ENCODE data around the gene LMAN2.
"Not testable (repeated sequence)": the region's sequence is repeated elsewhere in the genome, so short reads cannot be mapped to it uniquely, and the experiment has no call there.

LMAN2 gene

GRCh38 chr5:177354256-177354655, 2.8 kb upstream of the LMAN2 start:
- Histone ChIP-seq H3K27me3 (ENCODE audit: control insufficient read depth, insufficient read depth, low read length) (peaks cover 27% of the 10 kb centered on the region), H3K4me3 (ENCODE audit: low read length) (no peak overlapping the region), H3K36me3 (ENCODE audit: insufficient read depth, low read length) (peaks cover 1% of the 10 kb centered on the region), H3K9me3 (replicated peaks; ENCODE audit: low read length) (no peaks in the 10 kb centered on the region), H3K4me1 (ENCODE audit: control insufficient read depth, insufficient read depth, low read length) (peaks cover 24% of the 10 kb centered on the region), H3K4me2 (ENCODE audit: low read length) (no peak overlapping the region), H3K9ac (ENCODE audit: low read depth, low read length) (no peak overlapping the region)

- Histone ChIP-seq H3K9me3 (replicated peaks; ENCODE audit: low read length) (no peaks in the 10 kb centered on the region), H3K4me2 (ENCODE audit: low read length) (no peak overlapping the region), H3K9ac (ENCODE audit: low read depth, low read length) (no peak overlapping the region), H3K4me1 (ENCODE audit: control insufficient read depth, insufficient read depth, low read length) (peaks cover 27% of the 10 kb centered on the region), H3K4me3 (ENCODE audit: low read length) (no peak overlapping the region), H3K27me3 (ENCODE audit: control insufficient read depth, insufficient read depth, low read length) (peaks cover 17% of the 10 kb centered on the region), H3K36me3 (ENCODE audit: insufficient read depth, low read length) (peaks cover 3% of the 10 kb centered on the region)
Observed at GRCh38 chr5:177353093-177353492, 1.6 kb upstream of the LMAN2 start.

DNA sequence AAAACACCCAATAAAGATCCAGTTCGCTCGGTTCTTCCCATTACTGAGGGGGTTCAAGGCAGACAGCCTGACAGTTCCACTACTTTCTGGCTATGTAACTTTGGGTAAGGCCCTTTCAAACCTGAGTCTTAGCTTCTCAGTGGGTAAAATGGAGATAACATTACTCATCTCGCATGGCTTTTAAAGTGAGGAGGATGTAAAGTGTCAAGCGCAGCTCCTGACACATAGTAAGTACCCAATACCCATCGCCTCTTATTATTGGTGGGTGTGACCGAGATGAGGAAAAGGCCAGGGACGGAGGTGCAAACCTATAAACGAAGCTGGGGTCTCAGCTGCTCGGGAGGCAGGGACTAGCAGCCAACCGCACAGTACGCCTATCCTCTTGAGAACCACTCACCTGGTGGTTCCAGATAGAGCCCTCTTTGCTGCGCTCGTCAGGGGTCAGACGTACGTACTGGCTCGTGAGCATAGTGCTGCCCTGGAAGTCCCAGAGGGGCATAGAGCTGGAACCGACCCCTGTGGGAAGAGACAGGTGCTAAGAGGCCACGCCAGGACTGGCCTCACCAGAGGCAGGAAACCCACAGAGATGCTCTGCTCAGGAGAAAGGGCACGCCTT, 584 bp downstream of the LMAN2 start:
- H3K36me3 ChIP-seq (ENCODE audit: insufficient read depth, low read length) = peaks cover 20% of the 10 kb centered on the region
- H3K4me3 ChIP-seq (ENCODE audit: low read length) = peak overlapping the region; percentile 74
- H3K9me3 ChIP-seq (replicated peaks; ENCODE audit: low read length) = no peaks in the 10 kb centered on the region
- peak overlapping the region; percentile 98 for H3K4me2 ChIP-seq (ENCODE audit: low read length)
- peaks cover 3% of the 10 kb centered on the region for H3K27me3 ChIP-seq (ENCODE audit: control insufficient read depth, insufficient read depth, low read length)
- H3K4me1 ChIP-seq (ENCODE audit: control insufficient read depth, insufficient read depth, low read length) = peaks cover 23% of the 10 kb centered on the region
- H3K9ac ChIP-seq (ENCODE audit: low read depth, low read length) = peak overlapping the region; percentile 96

GRCh38 chr5:177349762-177350161, 1.7 kb downstream of the LMAN2 start:
- peak overlapping the region; percentile 74 for H3K4me3 ChIP-seq (ENCODE audit: low read length)
- H3K9ac ChIP-seq (ENCODE audit: low read depth, low read length) = no peak overlapping the region
- no peaks in the 10 kb centered on the region for H3K9me3 ChIP-seq (replicated peaks; ENCODE audit: low read length)
- H3K4me1 ChIP-seq (ENCODE audit: control insufficient read depth, insufficient read depth, low read length) = peaks cover 23% of the 10 kb centered on the region
- H3K4me2 ChIP-seq (ENCODE audit: low read length) = peak overlapping the region; percentile 98
- H3K27me3 ChIP-seq (ENCODE audit: control insufficient read depth, insufficient read depth, low read length) = peaks cover under 1% of the 10 kb centered on the region
- H3K36me3 ChIP-seq (ENCODE audit: insufficient read depth, low read length) = peaks cover 20% of the 10 kb centered on the region

DNA sequence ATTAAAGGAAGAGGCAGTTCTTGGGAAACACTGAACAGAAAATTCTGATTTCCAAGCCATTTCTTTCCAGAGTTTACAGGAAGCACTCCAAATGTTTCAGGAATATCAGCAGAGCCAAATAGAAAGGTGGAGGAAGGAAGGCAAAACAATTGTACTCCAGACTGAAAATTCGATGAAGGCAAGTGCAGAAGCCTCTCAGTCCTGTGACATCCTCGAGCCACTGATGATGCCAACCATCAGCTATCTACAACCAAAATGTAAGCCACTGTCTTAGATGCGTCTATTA, 2.2 kb downstream of the LMAN2 start:
- Histone ChIP-seq H3K9me3 (replicated peaks; ENCODE audit: low read length) (no peaks in the 10 kb centered on the region), H3K4me2 (ENCODE audit: low read length) (peak overlapping the region; percentile 98), H3K9ac (ENCODE audit: low read depth, low read length) (no peak overlapping the region), H3K27me3 (ENCODE audit: control insufficient read depth, insufficient read depth, low read length) (no peaks in the 10 kb centered on the region), H3K4me3 (ENCODE audit: low read length) (no peak overlapping the region), H3K36me3 (ENCODE audit: insufficient read depth, low read length) (peaks cover 20% of the 10 kb centered on the region), H3K4me1 (ENCODE audit: control insufficient read depth, insufficient read depth, low read length) (peaks cover 23% of the 10 kb centered on the region)

- H3K4me1 ChIP-seq (ENCODE audit: control insufficient read depth, insufficient read depth, low read length) = peaks cover 23% of the 10 kb centered on the region
- H3K4me3 ChIP-seq (ENCODE audit: low read length) = no peak overlapping the region
- no peaks in the 10 kb centered on the region for H3K27me3 ChIP-seq (ENCODE audit: control insufficient read depth, insufficient read depth, low read length)
- no peaks in the 10 kb centered on the region for H3K9me3 ChIP-seq (replicated peaks; ENCODE audit: low read length)
- no peak overlapping the region for H3K9ac ChIP-seq (ENCODE audit: low read depth, low read length)
- H3K36me3 ChIP-seq (ENCODE audit: insufficient read depth, low read length) = peaks cover 27% of the 10 kb centered on the region
- no peak overlapping the region for H3K4me2 ChIP-seq (ENCODE audit: low read length)
Observed at GRCh38 chr5:177347699-177348098, 3.8 kb downstream of the LMAN2 start.

- Histone ChIP-seq H3K27me3 (ENCODE audit: control insufficient read depth, insufficient read depth, low read length) (no peaks in the 10 kb centered on the region), H3K4me3 (ENCODE audit: low read length) (no peak overlapping the region), H3K4me2 (ENCODE audit: low read length) (no peak overlapping the region), H3K9me3 (replicated peaks; ENCODE audit: low read length) (no peaks in the 10 kb centered on the region), H3K9ac (ENCODE audit: low read depth, low read length) (no peak overlapping the region), H3K4me1 (ENCODE audit: control insufficient read depth, insufficient read depth, low read length) (peaks cover 19% of the 10 kb centered on the region), H3K36me3 (ENCODE audit: insufficient read depth, low read length) (peaks cover 27% of the 10 kb centered on the region)
Observed at GRCh38 chr5:177346820-177347219, 4.6 kb downstream of the LMAN2 start.

DNA sequence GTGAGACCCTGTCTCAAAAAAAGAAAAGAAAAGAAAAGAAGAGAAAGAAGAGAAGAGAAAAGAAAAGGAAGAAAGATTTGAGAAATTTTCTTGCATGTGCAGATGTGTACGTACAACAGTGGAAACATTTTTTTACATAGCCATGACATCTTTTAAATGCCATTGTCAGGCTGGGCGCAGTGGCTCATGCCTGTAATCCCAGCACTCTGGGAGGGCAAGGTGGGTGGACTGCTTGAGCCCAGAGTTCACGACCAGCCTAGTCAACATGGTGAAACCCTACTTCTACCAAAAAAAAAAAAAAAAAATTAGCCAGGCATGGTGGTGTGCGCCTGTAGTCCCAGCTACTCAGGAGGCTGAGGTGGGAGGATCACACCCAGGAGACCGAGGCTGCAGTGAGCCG, 6.6 kb downstream of the LMAN2 start:
- Histone ChIP-seq H3K9me3 (replicated peaks; ENCODE audit: low read length) (no peaks in the 10 kb centered on the region), H3K27me3 (ENCODE audit: control insufficient read depth, insufficient read depth, low read length) (no peaks in the 10 kb centered on the region), H3K9ac (ENCODE audit: low read depth, low read length) (no peak overlapping the region), H3K4me2 (ENCODE audit: low read length) (no peak overlapping the region), H3K4me1 (ENCODE audit: control insufficient read depth, insufficient read depth, low read length) (peaks cover 8% of the 10 kb centered on the region), H3K4me3 (ENCODE audit: low read length) (no peak overlapping the region), H3K36me3 (ENCODE audit: insufficient read depth, low read length) (peaks cover 32% of the 10 kb centered on the region)

DNA sequence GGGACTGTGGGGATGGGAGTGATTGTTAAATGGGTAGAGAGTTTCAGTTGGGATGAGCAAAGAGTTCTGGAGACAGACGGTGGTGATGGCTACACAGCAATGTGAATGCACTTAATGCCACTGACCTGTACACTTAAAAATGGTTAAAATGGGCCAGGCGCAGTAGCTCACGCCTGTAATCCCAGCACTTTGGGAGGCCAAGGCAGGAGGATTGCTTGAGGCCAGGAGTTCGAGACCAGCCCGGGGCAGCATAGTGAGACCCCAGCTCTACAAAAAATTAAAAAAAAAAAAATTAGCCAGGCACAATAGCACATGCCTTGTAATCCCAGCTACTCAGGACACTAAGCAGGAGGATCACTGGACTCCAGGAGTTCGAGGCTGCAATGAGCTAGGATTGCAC, 7.7 kb downstream of the LMAN2 start:
- Histone ChIP-seq H3K9ac (ENCODE audit: low read depth, low read length) (no peak overlapping the region), H3K9me3 (replicated peaks; ENCODE audit: low read length) (no peaks in the 10 kb centered on the region), H3K4me2 (ENCODE audit: low read length) (no peak overlapping the region), H3K36me3 (ENCODE audit: insufficient read depth, low read length) (peaks cover 28% of the 10 kb centered on the region), H3K4me1 (ENCODE audit: control insufficient read depth, insufficient read depth, low read length) (no peaks in the 10 kb centered on the region), H3K4me3 (ENCODE audit: low read length) (no peak overlapping the region), H3K27me3 (ENCODE audit: control insufficient read depth, insufficient read depth, low read length) (no peaks in the 10 kb centered on the region)

GRCh38 chr5:177343000-177343399, 8.5 kb downstream of the LMAN2 start:
- H3K27me3 ChIP-seq (ENCODE audit: control insufficient read depth, insufficient read depth, low read length); H3K4me3 ChIP-seq (ENCODE audit: low read length); H3K9me3 ChIP-seq (replicated peaks; ENCODE audit: low read length); H3K4me2 ChIP-seq (ENCODE audit: low read length); H3K9ac ChIP-seq (ENCODE audit: low read depth, low read length); H3K4me1 ChIP-seq (ENCODE audit: control insufficient read depth, insufficient read depth, low read length): not testable (repeated sequence)
- H3K36me3 ChIP-seq (ENCODE audit: insufficient read depth, low read length) = peaks cover 28% of the 10 kb centered on the region

GRCh38 chr5:177339107-177339638, 12.3 kb downstream of the LMAN2 start:
- Histone ChIP-seq H3K9me3 (replicated peaks; ENCODE audit: low read length) (no peaks in the 10 kb centered on the region), H3K27me3 (ENCODE audit: control insufficient read depth, insufficient read depth, low read length) (no peaks in the 10 kb centered on the region), H3K36me3 (ENCODE audit: insufficient read depth, low read length) (peaks cover 47% of the 10 kb centered on the region), H3K4me2 (ENCODE audit: low read length) (no peak overlapping the region), H3K4me1 (ENCODE audit: control insufficient read depth, insufficient read depth, low read length) (no peaks in the 10 kb centered on the region), H3K9ac (ENCODE audit: low read depth, low read length) (no peak overlapping the region), H3K4me3 (ENCODE audit: low read length) (no peak overlapping the region)

DNA sequence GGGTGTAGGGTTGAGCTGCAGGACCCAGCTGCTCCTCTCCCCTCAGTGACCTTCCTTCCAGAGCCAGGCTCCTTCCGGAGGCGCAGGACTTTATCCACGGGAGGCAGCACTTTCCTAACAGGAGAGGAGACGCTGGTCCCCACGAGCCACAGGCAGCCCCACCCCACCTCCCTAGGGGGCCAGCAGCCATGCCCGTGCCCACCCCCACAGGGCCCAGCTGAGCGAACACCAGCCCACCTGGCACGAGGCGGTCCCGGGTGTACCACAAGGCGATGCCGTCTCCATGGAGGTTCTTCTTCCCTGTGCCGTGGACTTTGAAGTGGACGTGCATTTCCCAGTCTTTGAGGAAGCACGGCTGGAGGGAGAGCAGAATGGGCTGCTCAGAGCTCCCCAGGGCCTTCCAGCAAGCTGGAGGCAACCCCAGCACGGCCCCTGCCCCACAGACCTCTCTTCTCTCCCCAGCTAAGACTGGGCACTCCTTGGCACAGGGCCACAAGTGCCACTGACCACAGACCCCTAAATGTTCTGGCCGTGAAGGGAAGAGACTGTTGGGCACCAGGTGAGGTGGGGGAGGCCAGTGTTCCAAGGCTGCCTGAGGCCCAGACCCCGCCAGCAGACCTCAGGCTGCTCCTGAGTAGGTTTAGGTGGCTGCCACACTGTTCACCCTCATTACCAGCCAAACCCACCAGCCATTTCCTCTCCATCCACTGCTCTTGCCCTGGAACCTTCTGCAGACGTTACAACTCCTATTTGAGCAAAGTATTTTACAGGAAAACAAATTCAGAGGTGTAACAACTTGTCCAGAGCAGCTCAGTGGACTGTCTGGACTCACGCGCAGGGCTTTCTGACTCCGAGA, 13.0 kb downstream of the LMAN2 start:
- Histone ChIP-seq H3K36me3 (ENCODE audit: insufficient read depth, low read length) (peaks cover 52% of the 10 kb centered on the region), H3K4me2 (ENCODE audit: low read length) (no peak overlapping the region), H3K27me3 (ENCODE audit: control insufficient read depth, insufficient read depth, low read length) (no peaks in the 10 kb centered on the region), H3K4me3 (ENCODE audit: low read length) (no peak overlapping the region), H3K9me3 (replicated peaks; ENCODE audit: low read length) (no peaks in the 10 kb centered on the region), H3K4me1 (ENCODE audit: control insufficient read depth, insufficient read depth, low read length) (no peaks in the 10 kb centered on the region), H3K9ac (ENCODE audit: low read depth, low read length) (no peak overlapping the region)
